SK-N-DZ (cell line): Measurements from ENCODE around the gene CYFIP1.

ENCODE experiments used
- DNase-seq: peaks from one replicate; pipeline ENCODE4 v3.0.0-alpha.2; 2015; ENCODE audit warnings: low spot score

CYFIP1 gene

GRCh38 chr15:22869856-22870255 lies 110.3 kb downstream of the CYFIP1 start:
- no peak for DNase-seq

GRCh38 chr15:22868928-22869327 lies 111.2 kb downstream of the CYFIP1 start:
- no peak for DNase-seq

- DNase-seq = no peak
Observed at GRCh38 chr15:22868495-22868894, 111.7 kb downstream of the CYFIP1 start.

GRCh38 chr15:22867886-22868285 lies 112.3 kb downstream of the CYFIP1 start:
- no peak for DNase-seq

GRCh38 chr15:22866079-22866478 lies 114.1 kb downstream of the CYFIP1 start:
- no peak for DNase-seq

GRCh38 chr15:22863356-22863755 lies 116.8 kb downstream of the CYFIP1 start:
- no peak for DNase-seq

- no peak for DNase-seq
Observed at GRCh38 chr15:22861161-22861560, 119.0 kb downstream of the CYFIP1 start.

GRCh38 chr15:22856659-22857058 lies 123.5 kb downstream of the CYFIP1 start:
- DNase-seq = no peak

- no peak for DNase-seq
Observed at GRCh38 chr15:22855791-22856190, 124.4 kb downstream of the CYFIP1 start.

- no peak for DNase-seq
Observed at GRCh38 chr15:22851513-22851912, 128.7 kb downstream of the CYFIP1 start.

GRCh38 chr15:22850055-22850454 lies 130.1 kb downstream of the CYFIP1 start:
- no peak for DNase-seq

GRCh38 chr15:22846073-22846472 lies 134.1 kb downstream of the CYFIP1 start:
- DNase-seq = no peak

- DNase-seq = peak; percentile 17
Observed at GRCh38 chr15:22845289-22845900, 134.8 kb downstream of the CYFIP1 start.

GRCh38 chr15:22844421-22845288 lies 135.5 kb downstream of the CYFIP1 start:
- DNase-seq = no peak

GRCh38 chr15:22839046-22839695 lies 141.0 kb downstream of the CYFIP1 start:
- no peak for DNase-seq

GRCh38 chr15:22838292-22839042 lies 141.7 kb downstream of the CYFIP1 start, which contains the start of gene NIPA2:
NIPA2 (plus strand) TSS chr15:22838666; CDS start chr15:22851732, 13,066 bp downstream.
- DNase-seq = peak; percentile 97

GRCh38 chr15:22831473-22831872 lies 148.7 kb downstream of the CYFIP1 start:
- DNase-seq = no peak

GRCh38 chr15:22827125-22827524 lies 153.0 kb downstream of the CYFIP1 start:
- DNase-seq = no peak

GRCh38 chr15:22823495-22824128 lies 156.6 kb downstream of the CYFIP1 start:
- DNase-seq = no peak

GRCh38 chr15:22819651-22820050 lies 160.5 kb downstream of the CYFIP1 start:
- no peak for DNase-seq
